Omental fat pad (tissue), 4 donors: ENCODE results near the gene TAF5L. TPM values are rescaled to one million over a fixed set of nuclear protein-coding genes. Genes with fewer than 3 reads are reported as not detected.

Experiments used
- ATAC-seq: fragments of 150-250 bp; one replicate; pipeline ENCODE4 v1.9.1; 2016; ENCODE audit warnings: mild to moderate bottlenecking, moderate library complexity; ENCODE audit not compliant: low FRiP score
- DNase-seq: peaks from one replicate; pipeline ENCODE4 v3.0.0-alpha.2; 2019; ENCODE audit warnings: low spot score
- CTCF ChIP-seq, 3 donors: fragments of 450-650 bp; IDR thresholded peaks; one replicate each; pipeline ENCODE4 v1.5.1; 2016 to 2017; ENCODE audit warnings: antibody characterized with exemption in 3 of 3, mild to moderate bottlenecking in 3 of 3, moderate library complexity in 2 of 3
- total RNA-seq, 4 donors: library from RNA; depleted of rRNA; stranded (reverse); fragments of >200 nt; gene quantifications; one replicate each; pipeline ENCODE4 v1.1.0, GENCODE V29; 2016

TAF5L gene
- total RNA-seq, 4 donors from 2014 or later, result 18.6 to 27.4 (median 20.5) TPM

GRCh38 chr1:229653420-229653819 is 27.5 kb upstream of the TAF5L start:
- DNase-seq (no peak), ATAC-seq (no peak)
- no peak for TF ChIP-seq CTCF (IDR thresholded peaks at IDR 0.05)

- no peak for DNase-seq
- ATAC-seq, result no peak
- no peak for TF ChIP-seq CTCF (IDR thresholded peaks at IDR 0.05)
Measured at GRCh38 chr1:229651546-229651945, 25.6 kb upstream of the TAF5L start.

GRCh38 chr1:229650045-229650444 is 24.1 kb upstream of the TAF5L start:
- ATAC-seq (no peak), DNase-seq (no peak)
- TF ChIP-seq CTCF (IDR thresholded peaks at IDR 0.05), result no peak

- no peak for DNase-seq
- TF ChIP-seq CTCF (IDR thresholded peaks at IDR 0.05), result no peak
Measured at GRCh38 chr1:229648406-229648805, 22.5 kb upstream of the TAF5L start.

GRCh38 chr1:229645324-229645993 is 19.5 kb upstream of the TAF5L start:
- no peak for DNase-seq
- no peak for ATAC-seq
- no peak for TF ChIP-seq CTCF (IDR thresholded peaks at IDR 0.05)

More at GRCh38 chr1:229648406-229648805, 22.5 kb upstream of the TAF5L start:
- no peak for ATAC-seq

- ATAC-seq (no peak), DNase-seq (no peak)
- TF ChIP-seq CTCF (IDR thresholded peaks at IDR 0.05), result no peak
Measured at GRCh38 chr1:229643996-229644745, 18.2 kb upstream of the TAF5L start.

- TF ChIP-seq CTCF (IDR thresholded peaks at IDR 0.05), result no peak
- ATAC-seq, result no peak
Measured at GRCh38 chr1:229642970-229643369, 17.0 kb upstream of the TAF5L start.

More at GRCh38 chr1:229642970-229643369, 17.0 kb upstream of the TAF5L start:
- DNase-seq, result no peak
